Measurements from ENCODE around the gene SPTLC1.
"Not testable (repeated sequence)": the region's sequence is repeated elsewhere in the genome, so short reads cannot be mapped to it uniquely, and the experiment has no call there.

- not testable (repeated sequence) for TF ChIP-seq POLR2A (IDR thresholded peaks at IDR 0.05)
- TF ChIP-seq, protein P1, sequence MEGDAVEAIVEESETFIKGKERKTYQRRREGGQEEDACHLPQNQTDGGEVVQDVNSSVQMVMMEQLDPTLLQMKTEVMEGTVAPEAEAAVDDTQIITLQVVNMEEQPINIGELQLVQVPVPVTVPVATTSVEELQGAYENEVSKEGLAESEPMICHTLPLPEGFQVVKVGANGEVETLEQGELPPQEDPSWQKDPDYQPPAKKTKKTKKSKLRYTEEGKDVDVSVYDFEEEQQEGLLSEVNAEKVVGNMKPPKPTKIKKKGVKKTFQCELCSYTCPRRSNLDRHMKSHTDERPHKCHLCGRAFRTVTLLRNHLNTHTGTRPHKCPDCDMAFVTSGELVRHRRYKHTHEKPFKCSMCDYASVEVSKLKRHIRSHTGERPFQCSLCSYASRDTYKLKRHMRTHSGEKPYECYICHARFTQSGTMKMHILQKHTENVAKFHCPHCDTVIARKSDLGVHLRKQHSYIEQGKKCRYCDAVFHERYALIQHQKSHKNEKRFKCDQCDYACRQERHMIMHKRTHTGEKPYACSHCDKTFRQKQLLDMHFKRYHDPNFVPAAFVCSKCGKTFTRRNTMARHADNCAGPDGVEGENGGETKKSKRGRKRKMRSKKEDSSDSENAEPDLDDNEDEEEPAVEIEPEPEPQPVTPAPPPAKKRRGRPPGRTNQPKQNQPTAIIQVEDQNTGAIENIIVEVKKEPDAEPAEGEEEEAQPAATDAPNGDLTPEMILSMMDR (IDR thresholded peaks at IDR 0.05) = not testable (repeated sequence)
Observed at GRCh38 chr9:92103601-92104000, 11.6 kb downstream of the SPTLC1 start.
